GM12874 (cell line): ENCODE measurements around the gene TF.

ENCODE experiments used
- TF ChIP-seq, protein P1 (sequence below): IDR thresholded peaks from 2 replicates; pipeline ENCODE4 v1.5.1; 2011; ENCODE audit warnings: low read depth, mild to moderate bottlenecking, control low read depth, low read length, moderate library complexity; ENCODE audit not compliant: insufficient read depth

Gene TF

DNA sequence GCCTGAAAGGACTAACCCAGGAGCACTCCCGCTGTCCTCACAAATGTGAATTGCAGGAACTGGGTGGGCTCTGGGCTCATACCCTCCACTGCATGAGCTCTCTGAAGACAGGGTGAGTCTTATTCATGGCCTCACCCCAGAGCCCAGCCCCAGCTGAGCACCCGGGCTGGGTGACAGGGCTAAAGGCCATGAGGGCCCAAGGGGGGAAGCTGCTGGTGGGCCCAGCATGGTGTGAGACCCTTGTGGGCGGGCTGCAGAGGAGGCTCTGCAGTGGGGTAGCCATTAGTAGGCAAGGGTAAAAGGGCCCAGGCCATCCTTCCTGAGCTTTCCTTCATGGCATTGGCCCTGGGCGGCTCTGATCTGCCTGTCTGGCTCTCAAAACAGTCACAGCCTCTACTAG lies 89.8 kb downstream of the TF start:
- TF ChIP-seq, protein P1, sequence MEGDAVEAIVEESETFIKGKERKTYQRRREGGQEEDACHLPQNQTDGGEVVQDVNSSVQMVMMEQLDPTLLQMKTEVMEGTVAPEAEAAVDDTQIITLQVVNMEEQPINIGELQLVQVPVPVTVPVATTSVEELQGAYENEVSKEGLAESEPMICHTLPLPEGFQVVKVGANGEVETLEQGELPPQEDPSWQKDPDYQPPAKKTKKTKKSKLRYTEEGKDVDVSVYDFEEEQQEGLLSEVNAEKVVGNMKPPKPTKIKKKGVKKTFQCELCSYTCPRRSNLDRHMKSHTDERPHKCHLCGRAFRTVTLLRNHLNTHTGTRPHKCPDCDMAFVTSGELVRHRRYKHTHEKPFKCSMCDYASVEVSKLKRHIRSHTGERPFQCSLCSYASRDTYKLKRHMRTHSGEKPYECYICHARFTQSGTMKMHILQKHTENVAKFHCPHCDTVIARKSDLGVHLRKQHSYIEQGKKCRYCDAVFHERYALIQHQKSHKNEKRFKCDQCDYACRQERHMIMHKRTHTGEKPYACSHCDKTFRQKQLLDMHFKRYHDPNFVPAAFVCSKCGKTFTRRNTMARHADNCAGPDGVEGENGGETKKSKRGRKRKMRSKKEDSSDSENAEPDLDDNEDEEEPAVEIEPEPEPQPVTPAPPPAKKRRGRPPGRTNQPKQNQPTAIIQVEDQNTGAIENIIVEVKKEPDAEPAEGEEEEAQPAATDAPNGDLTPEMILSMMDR, result no peak

DNA sequence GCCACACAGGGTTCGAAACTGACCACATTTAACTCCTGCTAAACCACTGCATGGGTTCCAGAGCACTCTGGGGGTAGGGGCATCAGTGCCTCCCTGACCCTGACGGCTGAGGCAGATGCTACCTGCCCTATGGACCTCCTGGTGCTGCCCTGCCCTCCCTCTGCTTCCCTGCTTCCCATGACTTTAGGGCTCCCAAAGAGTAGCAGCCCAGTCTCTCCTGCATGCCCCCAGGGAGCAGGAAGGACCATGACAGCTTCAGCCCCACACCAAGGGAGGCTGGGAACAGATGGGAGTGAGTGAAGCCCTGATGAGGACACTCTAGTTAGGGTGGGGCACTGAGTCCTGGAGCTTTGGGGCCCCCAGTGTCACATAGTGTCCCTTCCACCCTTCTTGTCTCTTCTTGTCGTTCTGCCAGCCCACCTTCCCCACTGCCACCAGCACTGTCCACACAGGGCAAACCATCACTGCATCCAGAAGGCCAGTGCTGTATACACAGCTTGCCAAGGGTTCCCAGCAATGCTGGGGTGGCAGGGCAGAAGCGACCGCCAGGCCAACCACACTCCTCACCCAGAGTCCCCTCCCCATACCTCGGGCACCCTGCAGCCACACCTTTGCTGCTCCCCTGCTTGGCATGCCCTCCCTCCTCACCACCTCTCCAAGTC lies 90.4 kb downstream of the TF start:
- TF ChIP-seq, protein P1, result no peak

- TF ChIP-seq, protein P1, result no peak
Observed at GRCh38 chr3:133837487-133838295, 91.5 kb downstream of the TF start.

GRCh38 chr3:133838296-133838789 lies 92.2 kb downstream of the TF start:
- TF ChIP-seq, protein P1, result no peak

GRCh38 chr3:133838916-133839800 lies 93.0 kb downstream of the TF start:
- TF ChIP-seq, protein P1, result no peak

DNA sequence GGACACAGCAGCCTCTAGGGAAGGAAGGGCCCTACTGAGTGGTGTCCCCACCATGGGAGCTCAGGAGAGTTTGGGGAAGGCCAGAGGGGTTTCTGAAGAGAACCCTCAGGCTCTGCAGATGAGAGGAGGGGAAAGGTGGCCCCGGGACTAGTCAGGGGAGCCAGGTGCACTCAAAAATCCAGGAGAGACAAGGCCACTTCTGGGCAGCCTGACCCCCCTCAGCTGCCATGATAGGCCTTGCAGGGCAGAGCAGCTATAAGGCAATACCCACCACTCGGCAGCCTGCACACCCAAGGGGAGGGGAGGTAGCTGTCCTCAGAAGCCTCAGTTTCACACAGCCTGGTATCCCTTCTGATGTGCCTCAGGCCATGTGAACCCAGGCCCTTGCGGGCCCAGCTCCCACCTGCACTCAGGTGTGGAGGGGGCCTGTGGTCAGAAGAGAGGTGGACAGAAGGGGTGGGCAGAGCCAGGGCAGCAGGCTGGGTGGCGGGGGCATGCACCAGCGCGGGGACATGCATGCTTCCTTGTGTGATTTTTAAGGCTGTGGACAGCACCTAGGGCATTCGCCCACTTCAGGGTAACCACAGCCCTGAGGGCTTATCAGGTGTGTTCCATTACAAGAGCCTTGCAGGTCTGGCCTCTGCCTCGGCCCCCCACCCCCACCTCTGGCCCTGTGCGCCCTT lies 94.0 kb downstream of the TF start:
- TF ChIP-seq, protein P1, result no peak

- TF ChIP-seq, protein P1, result no peak
Observed at GRCh38 chr3:133840767-133841166, 94.6 kb downstream of the TF start.
